ENCODE data around the gene TSTD1.
"Not testable (repeated sequence)": the region's sequence is repeated elsewhere in the genome, so short reads cannot be mapped to it uniquely, and the experiment has no call there.

TSTD1 gene

GRCh38 chr1:161068306-161069234 lies 29.8 kb upstream of the TSTD1 start:
- peak; percentile 68 to 69 for DNase-seq

- DNase-seq = no peak
Observed at GRCh38 chr1:161066694-161067093, 27.9 kb upstream of the TSTD1 start.

GRCh38 chr1:161065681-161066080 lies 26.9 kb upstream of the TSTD1 start:
- DNase-seq = not testable (repeated sequence)

GRCh38 chr1:161063936-161064335 lies 25.2 kb upstream of the TSTD1 start:
- DNase-seq = not testable (repeated sequence)

- no peak for DNase-seq
Observed at GRCh38 chr1:161061419-161061818, 22.7 kb upstream of the TSTD1 start.

GRCh38 chr1:161059293-161059692 lies 20.5 kb upstream of the TSTD1 start:
- no peak for DNase-seq

- no peak for DNase-seq
Observed at GRCh38 chr1:161054805-161055204, 16.0 kb upstream of the TSTD1 start.

- no peak for DNase-seq
Observed at GRCh38 chr1:161054232-161054631, 15.5 kb upstream of the TSTD1 start.

GRCh38 chr1:161052899-161053298 lies 14.1 kb upstream of the TSTD1 start:
- no peak for DNase-seq

- no peak for DNase-seq
Observed at GRCh38 chr1:161051219-161051618, 12.5 kb upstream of the TSTD1 start.

- DNase-seq = no peak
Observed at GRCh38 chr1:161048949-161049722, 10.4 kb upstream of the TSTD1 start.

GRCh38 chr1:161047436-161048420 lies 9.0 kb upstream of the TSTD1 start:
- DNase-seq = no peak

GRCh38 chr1:161046605-161047228 lies 8.0 kb upstream of the TSTD1 start:
- no peak for DNase-seq

- DNase-seq = peak; percentile 88
Observed at GRCh38 chr1:161045736-161046604, 7.2 kb upstream of the TSTD1 start, which contains the start of gene USF1. Gene USF1, minus strand, starts transcription at chr1:161045977. Its CDS starts 2,702 bp downstream, at chr1:161043275.

- no peak for DNase-seq
Observed at GRCh38 chr1:161044908-161045735, 6.4 kb upstream of the TSTD1 start.

GRCh38 chr1:161044535-161044907 lies 5.8 kb upstream of the TSTD1 start:
- no peak for DNase-seq

- DNase-seq = no peak
Observed at GRCh38 chr1:161039546-161039945, 782 bp upstream of the TSTD1 start.

GRCh38 chr1:161039154-161039545 lies 386 bp upstream of the TSTD1 start:
- DNase-seq = no peak

GRCh38 chr1:161037661-161038522 lies 872 bp downstream of the TSTD1 start:
- no peak for DNase-seq
